Smooth muscle cell (in vitro differentiated cells): ENCODE measurements around the gene RPIA. TPM values are rescaled to one million over a fixed set of nuclear protein-coding genes. Genes with fewer than 3 reads are reported as not detected.
"Not testable (repeated sequence)": the region's sequence is repeated elsewhere in the genome, so short reads cannot be mapped to it uniquely, and the experiment has no call there.

Source experiments
- DNase-seq: peaks from one replicate; lab custom pipeline; 2025; ENCODE audit not compliant: unreplicated experiment; lab: John Stamatoyannopoulos, UW
- H2AFZ ChIP-seq: fragments of 200-600 bp; sonication (generic); 2 replicates; pipeline ENCODE4 v1.6.0; 2016; ENCODE audit warnings: antibody characterized with exemption, low read depth, mild to moderate bottlenecking
- H3F3A ChIP-seq: fragments of 200-600 bp; sonication (generic); 2 replicates; pipeline ENCODE4 v1.6.0; 2017; ENCODE audit warnings: antibody characterized with exemption, low read depth
- H3K27ac ChIP-seq: fragments of 200-600 bp; sonication (generic); 2 replicates; pipeline ENCODE4 v1.5.1; 2016; ENCODE audit warnings: low read depth, mild to moderate bottlenecking
- H3K27me3 ChIP-seq: fragments of 200-600 bp; sonication (generic); 2 replicates; pipeline ENCODE4 v1.6.1; 2016; ENCODE audit warnings: low read depth, mild to moderate bottlenecking
- H3K36me3 ChIP-seq: fragments of 200-600 bp; sonication (generic); 2 replicates; pipeline ENCODE4 v1.5.1; 2016; ENCODE audit warnings: low read depth
- H3K4me1 ChIP-seq: fragments of 200-600 bp; sonication (generic); 2 replicates; pipeline ENCODE4 v1.5.1; 2016; ENCODE audit warnings: low read depth
- H3K4me2 ChIP-seq: fragments of 200-600 bp; sonication (generic); 2 replicates; pipeline ENCODE4 v1.6.0; 2016; ENCODE audit warnings: mild to moderate bottlenecking
- H3K4me3 ChIP-seq: fragments of 200-600 bp; sonication (generic); 2 replicates; pipeline ENCODE4 v1.5.1; 2016; ENCODE audit warnings: mild to moderate bottlenecking
- H3K79me2 ChIP-seq: fragments of 200-600 bp; sonication (generic); 2 replicates; pipeline ENCODE4 v1.6.0; 2016; ENCODE audit warnings: low read depth, mild to moderate bottlenecking
- H3K9ac ChIP-seq: fragments of 200-600 bp; sonication (generic); 2 replicates; pipeline ENCODE4 v1.6.0; 2016; ENCODE audit warnings: low read depth
- H3K9me3 ChIP-seq: fragments of 200-600 bp; sonication (generic); replicated peaks from 2 replicates; pipeline ENCODE4 v1.5.1; 2016; ENCODE audit warnings: low read depth
- H4K20me1 ChIP-seq: fragments of 200-600 bp; sonication (generic); 2 replicates; pipeline ENCODE4 v1.6.0; 2016; ENCODE audit warnings: low read depth
- WGBS: methylation state at CpG from one replicate; pipeline ENCODE4 v1.1.7; 2016; ENCODE audit warnings: low lambda C conversion rate; 5-methylcytosine and 5-hydroxymethylcytosine counted together
- polyA plus RNA-seq: library from polyadenylated mRNA; unstranded; fragments of >200 nt; fragmentation: Nextera tagmentation; extraction: Ambion mirVana; gene quantifications from 2 replicates; pipeline ENCODE4 v1.2.1, GENCODE V29; 2016
- total RNA-seq: library from RNA; depleted of rRNA; stranded (reverse); fragments of >200 nt; gene quantifications from 2 replicates; pipeline ENCODE4 v1.2.3, GENCODE V29; 2014

Gene RPIA
- total and polyA plus RNA-seq, 2 experiments from 2014 or later = 8.9 to 9.9 TPM

- H3F3A ChIP-seq, H3K79me2 ChIP-seq, H3K36me3 ChIP-seq, H3K4me3 ChIP-seq, H3K27ac ChIP-seq, H3K9me3 ChIP-seq, H3K4me2 ChIP-seq, H2AFZ ChIP-seq, H4K20me1 ChIP-seq, H3K27me3 ChIP-seq, DNase-seq, H3K4me1 ChIP-seq, H3K9ac ChIP-seq: not testable (repeated sequence)
- WGBS = 38% methylated on average over 1 of the region's 1 CpG
Observed at GRCh38 chr2:88797164-88797563, 105.7 kb downstream of the RPIA start.

Other genes starting within 250 kb of the RPIA start
- not detected in 2 replicates for gene FOXI3, start 239.0 kb upstream of the RPIA start, total RNA-seq
- not detected in 2 replicates for gene FOXI3, start 239.0 kb upstream of the RPIA start, polyA plus RNA-seq
- 53.4 and 61.6 TPM in 2 replicates for gene EIF2AK3, start 64.2 kb upstream of the RPIA start, total RNA-seq
- gene EIF2AK3, start 64.2 kb upstream of the RPIA start, polyA plus RNA-seq = 16.2 and 18.0 TPM in 2 replicates